Activated CD8-positive, alpha-beta memory T cell treated with anti-CD3 and anti-CD28 coated beads, Interleukin-2, amount 10 ng/mL, durations not matched to agents 7 days and 5 days (primary cell): Measurements from ENCODE around the gene FSTL4. TPM values are rescaled to one million over a fixed set of nuclear protein-coding genes. Genes with fewer than 3 reads are reported as not detected.

Source experiments
- ATAC-seq: fragments of 150-1000 bp; cut with Tn5 transposase; one replicate; pipeline ENCODE4 v1.10.0; 2021; ENCODE audit warnings: moderate library complexity
- CTCF ChIA-PET: fragments of 350-600 bp; sonication (Branson Sonifier 250); formaldehyde crosslinking; loops from one replicate; lab custom pipeline; 2021; ENCODE audit warnings: antibody characterized with exemption; lab: Charles Lee
- DNase-seq: peaks from one replicate; pipeline ENCODE4 v3.0.0-alpha.2; 2020
- H3K27ac Mint-ChIP-seq: one replicate; pipeline ENCODE4 v1.8.0; 2021; ENCODE audit warnings: mild to moderate bottlenecking, mixed read lengths
- H3K27me3 Mint-ChIP-seq: one replicate; pipeline ENCODE4 v1.8.0; 2021; ENCODE audit warnings: mixed read lengths
- H3K36me3 Mint-ChIP-seq: one replicate; pipeline ENCODE4 v1.8.0; 2021; ENCODE audit warnings: mild to moderate bottlenecking, mixed read lengths
- H3K4me1 Mint-ChIP-seq: one replicate; pipeline ENCODE4 v1.8.0; 2021; ENCODE audit warnings: mixed read lengths
- H3K4me3 Mint-ChIP-seq: one replicate; pipeline ENCODE4 v1.8.0; 2021; ENCODE audit warnings: mild to moderate bottlenecking, moderate library complexity, mixed read lengths
- H3K9me3 Mint-ChIP-seq: one replicate; pipeline ENCODE4 v1.8.0; 2022; ENCODE audit warnings: low read depth, mixed read lengths
- total RNA-seq, 2 experiments: library from RNA; stranded (reverse); gene quantifications; one replicate each; pipeline ENCODE4 v1.2.3, GENCODE V29; 2021

FSTL4 gene
- total RNA-seq, 2 experiments from 2014 or later: not detected

GRCh38 chr5:133247881-133248624 lies 364.3 kb downstream of the FSTL4 start:
- CTCF ChIA-PET: interaction anchor here (1.0 to 1.4 kb wide), 2 partner anchors 59 to 137 kb away, joined by 3 to 4 read pairs; no protein-coding TSS in a partner anchor
- no peak overlapping the region for H3K4me3 Mint-ChIP-seq
- H3K36me3 Mint-ChIP-seq: no peaks in the 10 kb centered on the region
- H3K9me3 Mint-ChIP-seq: no peaks in the 10 kb centered on the region
- DNase-seq: no peak
- no peak overlapping the region for H3K27ac Mint-ChIP-seq
- no peak for ATAC-seq
- H3K27me3 Mint-ChIP-seq: no peaks in the 10 kb centered on the region
- peaks cover 19% of the 10 kb centered on the region for H3K4me1 Mint-ChIP-seq

- CTCF ChIA-PET: interaction anchor here (1.0 to 1.4 kb wide), 2 partner anchors 60 to 136 kb away, joined by 3 to 4 read pairs; no protein-coding TSS in a partner anchor
- no peak overlapping the region for H3K27ac Mint-ChIP-seq
- H3K27me3 Mint-ChIP-seq: no peaks in the 10 kb centered on the region
- no peaks in the 10 kb centered on the region for H3K36me3 Mint-ChIP-seq
- no peak for ATAC-seq
- H3K4me3 Mint-ChIP-seq: no peak overlapping the region
- H3K4me1 Mint-ChIP-seq: peaks cover 19% of the 10 kb centered on the region
- no peak for DNase-seq
- no peaks in the 10 kb centered on the region for H3K9me3 Mint-ChIP-seq
Measured at GRCh38 chr5:133247151-133247709, 365.1 kb downstream of the FSTL4 start.

GRCh38 chr5:133246376-133247150 lies 365.8 kb downstream of the FSTL4 start:
- Mint-ChIP-seq H3K9me3 (no peaks in the 10 kb centered on the region), H3K27ac (no peak overlapping the region), H3K36me3 (no peaks in the 10 kb centered on the region), H3K4me3 (no peak overlapping the region), H3K4me1 (peaks cover 26% of the 10 kb centered on the region), H3K27me3 (no peaks in the 10 kb centered on the region)
- DNase-seq (no peak), ATAC-seq (no peak)
- CTCF ChIA-PET: interaction anchor here (1.4 kb wide), 1 partner anchor 60 kb away, joined by 3 read pairs; no protein-coding TSS in a partner anchor

GRCh38 chr5:133246053-133246370 lies 366.3 kb downstream of the FSTL4 start:
- Mint-ChIP-seq H3K4me3 (no peak overlapping the region), H3K9me3 (no peaks in the 10 kb centered on the region), H3K4me1 (peaks cover 28% of the 10 kb centered on the region), H3K27ac (no peak overlapping the region), H3K36me3 (no peaks in the 10 kb centered on the region), H3K27me3 (no peaks in the 10 kb centered on the region)
- DNase-seq: no peak
- no peak for ATAC-seq
- CTCF ChIA-PET: no interaction called here

GRCh38 chr5:133245191-133246052 lies 366.9 kb downstream of the FSTL4 start:
- H3K27me3 Mint-ChIP-seq: no peaks in the 10 kb centered on the region
- H3K4me3 Mint-ChIP-seq: no peak overlapping the region
- no peaks in the 10 kb centered on the region for H3K36me3 Mint-ChIP-seq
- peak overlapping the region; percentile 64 for H3K27ac Mint-ChIP-seq
- DNase-seq (peak; percentile 61), ATAC-seq (peak; percentile 69)
- CTCF ChIA-PET: interaction anchor here (0.7 kb wide), 1 partner anchor 23 kb away, joined by 4 read pairs; no protein-coding TSS in a partner anchor
- H3K9me3 Mint-ChIP-seq: no peaks in the 10 kb centered on the region
- peaks cover 34% of the 10 kb centered on the region for H3K4me1 Mint-ChIP-seq

GRCh38 chr5:133244242-133244641 lies 368.1 kb downstream of the FSTL4 start:
- no peaks in the 10 kb centered on the region for H3K36me3 Mint-ChIP-seq
- DNase-seq (peak; percentile 47), ATAC-seq (no peak)
- no peaks in the 10 kb centered on the region for H3K27me3 Mint-ChIP-seq
- H3K27ac Mint-ChIP-seq: no peak overlapping the region
- H3K4me1 Mint-ChIP-seq: peaks cover 41% of the 10 kb centered on the region
- CTCF ChIA-PET: interaction anchor here (0.7 to 1.4 kb wide), 2 partner anchors 17 to 24 kb away, joined by 4 to 6 read pairs; no protein-coding TSS in a partner anchor
- H3K4me3 Mint-ChIP-seq: no peak overlapping the region
- H3K9me3 Mint-ChIP-seq: no peaks in the 10 kb centered on the region

- H3K9me3 Mint-ChIP-seq: no peaks in the 10 kb centered on the region
- DNase-seq (no peak), ATAC-seq (no peak)
- H3K4me1 Mint-ChIP-seq: peaks cover 41% of the 10 kb centered on the region
- CTCF ChIA-PET: interaction anchor here (1.4 kb wide), 1 partner anchor 18 kb away, joined by 6 read pairs; no protein-coding TSS in a partner anchor
- no peak overlapping the region for H3K27ac Mint-ChIP-seq
- no peaks in the 10 kb centered on the region for H3K36me3 Mint-ChIP-seq
- H3K4me3 Mint-ChIP-seq: no peak overlapping the region
- H3K27me3 Mint-ChIP-seq: peaks cover 4% of the 10 kb centered on the region
Measured at GRCh38 chr5:133243196-133243595, 369.1 kb downstream of the FSTL4 start.

- ATAC-seq (no peak), DNase-seq (no peak)
- Mint-ChIP-seq H3K4me3 (no peak overlapping the region), H3K36me3 (no peaks in the 10 kb centered on the region), H3K27me3 (peaks cover 11% of the 10 kb centered on the region), H3K4me1 (peaks cover 41% of the 10 kb centered on the region), H3K9me3 (no peaks in the 10 kb centered on the region), H3K27ac (no peak overlapping the region)
- CTCF ChIA-PET: no interaction called here
Measured at GRCh38 chr5:133242221-133242835, 370.0 kb downstream of the FSTL4 start.

- Mint-ChIP-seq H3K4me3 (no peak overlapping the region), H3K9me3 (no peaks in the 10 kb centered on the region), H3K27ac (no peak overlapping the region), H3K4me1 (peaks cover 38% of the 10 kb centered on the region), H3K27me3 (peaks cover 17% of the 10 kb centered on the region), H3K36me3 (no peaks in the 10 kb centered on the region)
- ATAC-seq (no peak), DNase-seq (no peak)
- CTCF ChIA-PET: interaction anchor here (0.7 to 2.0 kb wide), 2 partner anchors 137 to 182 kb away, joined by 3 to 4 read pairs; no protein-coding TSS in a partner anchor
Measured at GRCh38 chr5:133241179-133242092, 370.9 kb downstream of the FSTL4 start.

GRCh38 chr5:133240425-133241091 lies 371.8 kb downstream of the FSTL4 start:
- peaks cover 36% of the 10 kb centered on the region for H3K4me1 Mint-ChIP-seq
- peak; percentile 90 for ATAC-seq
- DNase-seq: peak; percentile 77
- H3K27ac Mint-ChIP-seq: no peak overlapping the region
- CTCF ChIA-PET: interaction anchor here (0.7 to 2.0 kb wide), 2 partner anchors 136 to 183 kb away, joined by 3 to 4 read pairs; no protein-coding TSS in a partner anchor
- H3K9me3 Mint-ChIP-seq: no peaks in the 10 kb centered on the region
- no peaks in the 10 kb centered on the region for H3K36me3 Mint-ChIP-seq
- H3K27me3 Mint-ChIP-seq: peaks cover 19% of the 10 kb centered on the region
- no peak overlapping the region for H3K4me3 Mint-ChIP-seq
